GM18505 (cell line): ENCODE measurements around the gene PPM1N.

ENCODE experiments used
- ATAC-seq: cut with Tn5 transposase; IDR thresholded peaks from one replicate; pipeline ENCODE4 v1.9.1; 2021; ENCODE audit not compliant: unreplicated experiment
- POLR2A ChIP-seq: IDR thresholded peaks from 4 replicates; pipeline ENCODE4 v1.6.1; 2011; ENCODE audit warnings: borderline replicate concordance; ENCODE audit not compliant: insufficient read depth, insufficient read length; ENCODE audit errors: extremely low read depth

The PPM1N gene

GRCh38 chr19:45514376-45515051, 16.3 kb downstream of the PPM1N start:
- no peak for TF ChIP-seq POLR2A
- no peak for ATAC-seq

DNA sequence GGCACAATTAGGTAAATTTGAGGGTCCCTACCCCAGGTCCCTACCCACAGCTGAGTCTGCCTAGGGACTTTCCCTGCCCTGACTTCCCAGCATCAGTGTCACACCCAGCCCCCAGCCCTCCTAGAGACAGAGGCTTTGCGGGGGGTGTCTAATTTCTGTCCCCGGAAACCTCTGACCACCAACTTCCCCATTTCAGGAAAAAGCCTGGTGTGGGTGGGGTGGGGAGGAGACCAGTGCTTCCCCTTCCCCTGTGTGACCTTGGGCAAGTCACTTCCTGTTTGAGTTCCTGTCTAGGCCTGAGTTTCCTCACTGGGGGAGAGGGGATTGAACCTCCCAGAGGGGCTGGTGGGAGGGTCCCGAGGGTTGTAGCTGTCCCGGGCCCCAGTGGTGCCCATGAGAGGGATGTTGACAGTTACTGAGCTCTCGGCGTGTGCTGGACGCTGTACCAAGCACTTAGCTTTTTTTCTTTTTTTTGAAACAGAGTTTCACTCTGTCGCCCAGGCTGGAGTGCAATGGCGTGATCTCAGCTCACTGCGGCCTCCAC, 16.9 kb downstream of the PPM1N start:
- no peak for ATAC-seq
- TF ChIP-seq POLR2A = no peak

GRCh38 chr19:45515807-45516401, 17.7 kb downstream of the PPM1N start:
- no peak for ATAC-seq
- TF ChIP-seq POLR2A = no peak

DNA sequence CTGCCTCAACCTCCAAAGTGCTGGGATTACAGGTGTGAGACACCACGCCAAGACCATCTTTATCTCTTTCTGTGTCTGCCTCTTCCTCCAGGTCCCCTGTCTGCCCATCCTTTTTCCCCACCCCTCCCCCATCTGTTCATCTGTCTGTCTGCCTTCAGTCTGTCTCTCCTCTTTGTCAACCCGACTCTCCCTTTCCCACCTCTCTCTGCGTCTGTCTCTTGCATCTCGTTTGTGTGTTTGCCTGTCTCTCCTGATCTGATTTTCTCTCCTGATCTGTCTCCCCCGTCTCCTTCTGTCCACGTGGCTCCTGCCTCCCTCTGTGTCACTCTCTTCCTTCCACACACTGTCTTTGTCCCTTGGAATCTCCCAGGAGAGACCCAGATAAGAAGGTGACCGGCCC, 19.0 kb downstream of the PPM1N start:
- TF ChIP-seq POLR2A = no peak
- no peak for ATAC-seq

DNA sequence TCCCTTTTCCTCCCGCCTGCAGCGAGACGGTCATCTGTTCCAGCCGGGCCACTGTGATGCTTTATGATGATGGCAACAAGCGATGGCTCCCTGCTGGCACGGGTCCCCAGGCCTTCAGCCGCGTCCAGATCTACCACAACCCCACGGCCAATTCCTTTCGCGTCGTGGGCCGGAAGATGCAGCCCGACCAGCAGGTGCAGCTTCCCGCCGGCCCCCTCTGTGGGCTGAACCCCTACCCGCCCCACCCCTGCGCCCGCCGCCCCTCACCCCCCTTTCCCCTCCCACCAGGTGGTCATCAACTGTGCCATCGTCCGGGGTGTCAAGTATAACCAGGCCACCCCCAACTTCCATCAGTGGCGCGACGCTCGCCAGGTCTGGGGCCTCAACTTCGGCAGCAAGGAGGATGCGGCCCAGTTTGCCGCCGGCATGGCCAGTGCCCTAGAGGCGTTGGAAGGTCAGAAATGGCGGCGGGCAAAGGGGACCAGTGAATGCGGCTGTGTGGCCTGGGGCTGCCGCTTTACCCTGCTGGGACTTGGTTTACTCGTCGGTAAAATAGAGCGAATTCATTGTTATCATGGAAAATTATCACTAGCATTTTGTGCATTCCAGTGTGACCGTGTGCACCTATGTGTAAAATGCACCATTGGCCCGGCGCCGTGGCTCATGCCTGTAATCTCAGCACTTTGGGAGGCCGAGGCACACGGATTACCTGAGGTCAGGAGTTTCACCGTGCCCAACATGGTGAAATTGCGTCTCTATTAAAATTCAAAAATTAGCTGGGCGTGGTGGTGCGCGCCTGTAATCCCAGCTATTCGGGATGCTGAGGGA, 19.6 kb downstream of the PPM1N start:
- no peak for TF ChIP-seq POLR2A
- no peak for ATAC-seq

DNA sequence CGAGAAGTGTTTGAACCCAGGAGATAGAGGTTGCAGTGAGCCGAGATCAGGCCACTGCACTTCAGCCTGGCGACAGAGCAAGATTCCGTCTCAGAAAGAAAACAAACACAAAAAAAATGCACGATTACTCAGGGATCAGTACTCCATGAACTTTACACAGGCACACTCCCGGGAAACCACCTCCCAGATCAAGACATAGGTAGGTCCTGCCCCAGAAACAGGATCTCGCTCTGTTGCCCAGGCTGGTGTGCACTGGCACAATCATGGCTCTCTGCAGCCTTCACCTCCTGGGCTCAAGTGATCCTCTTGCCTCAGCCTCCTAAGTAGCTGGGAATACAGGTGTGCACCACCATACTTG, 20.2 kb downstream of the PPM1N start:
- ATAC-seq = no peak
- TF ChIP-seq POLR2A = no peak

DNA sequence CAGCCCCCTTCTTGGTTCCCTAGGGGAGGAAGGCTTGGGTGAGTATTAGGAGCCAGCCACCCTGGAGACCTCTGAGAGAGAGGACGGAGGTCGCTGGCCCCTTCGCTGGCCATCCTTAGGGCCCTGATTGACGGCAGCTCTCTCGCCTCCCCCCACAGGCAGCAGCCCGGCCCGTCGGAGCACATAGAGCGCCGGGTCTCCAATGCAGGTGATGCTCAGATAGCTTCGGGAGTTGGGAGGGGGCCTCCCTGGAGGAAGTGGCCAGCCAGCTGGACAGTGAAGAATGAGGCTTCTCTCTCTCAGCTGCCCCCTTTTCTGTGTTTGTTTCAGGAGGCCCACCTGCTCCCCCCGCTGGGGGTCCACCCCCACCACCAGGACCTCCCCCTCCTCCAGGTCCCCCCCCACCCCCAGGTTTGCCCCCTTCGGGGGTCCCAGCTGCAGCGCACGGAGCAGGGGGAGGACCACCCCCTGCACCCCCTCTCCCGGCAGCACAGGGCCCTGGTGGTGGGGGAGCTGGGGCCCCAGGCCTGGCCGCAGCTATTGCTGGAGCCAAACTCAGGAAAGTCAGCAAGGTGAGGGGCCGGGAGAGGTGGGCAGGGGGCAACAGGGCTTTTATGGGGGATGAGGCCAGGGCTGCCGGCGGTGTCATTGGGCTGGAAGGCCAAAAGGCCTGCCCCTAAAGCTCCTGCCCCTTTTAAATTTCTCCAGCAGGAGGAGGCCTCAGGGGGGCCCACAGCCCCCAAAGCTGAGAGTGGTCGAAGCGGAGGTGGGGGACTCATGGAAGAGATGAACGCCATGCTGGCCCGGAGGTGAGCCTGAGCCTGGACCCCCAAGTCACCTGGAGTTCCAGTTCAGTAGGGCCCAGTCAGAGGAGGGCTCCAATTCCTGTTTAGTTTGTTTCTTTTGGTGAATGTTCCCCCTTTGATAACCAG, 24.0 kb downstream of the PPM1N start:
- no peak for ATAC-seq
- TF ChIP-seq POLR2A = no peak

GRCh38 chr19:45523642-45524256, 25.5 kb downstream of the PPM1N start:
- TF ChIP-seq POLR2A = peak; percentile 38

GRCh38 chr19:45524575-45525129, 26.4 kb downstream of the PPM1N start:
- ATAC-seq = no peak
- no peak for TF ChIP-seq POLR2A

More at GRCh38 chr19:45523642-45524256, 25.5 kb downstream of the PPM1N start:
- ATAC-seq = peak; percentile 80

- TF ChIP-seq POLR2A = no peak
- no peak for ATAC-seq
These were observed 27.9 kb downstream of the PPM1N start for GRCh38 chr19:45526143-45526542.

DNA sequence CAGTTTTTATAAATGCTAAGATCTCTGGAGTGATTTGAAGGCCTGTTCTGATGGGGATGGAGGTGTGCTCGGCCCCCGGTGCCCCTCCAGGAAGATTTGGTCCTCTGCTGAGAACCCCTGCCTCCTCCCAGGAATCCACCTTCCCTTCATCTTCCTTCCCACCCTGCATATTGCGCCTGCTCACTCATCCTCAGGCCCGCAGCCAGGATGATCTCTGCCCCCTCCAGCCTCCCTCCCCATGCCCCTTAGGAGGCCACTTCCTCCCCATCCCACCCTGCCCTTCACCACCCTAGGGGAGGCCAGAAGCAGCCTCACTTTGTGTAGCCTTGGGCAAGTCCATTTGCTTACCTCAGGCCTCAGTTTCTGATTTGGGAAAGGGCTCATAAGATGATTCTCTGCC, 28.7 kb downstream of the PPM1N start:
- no peak for ATAC-seq

DNA sequence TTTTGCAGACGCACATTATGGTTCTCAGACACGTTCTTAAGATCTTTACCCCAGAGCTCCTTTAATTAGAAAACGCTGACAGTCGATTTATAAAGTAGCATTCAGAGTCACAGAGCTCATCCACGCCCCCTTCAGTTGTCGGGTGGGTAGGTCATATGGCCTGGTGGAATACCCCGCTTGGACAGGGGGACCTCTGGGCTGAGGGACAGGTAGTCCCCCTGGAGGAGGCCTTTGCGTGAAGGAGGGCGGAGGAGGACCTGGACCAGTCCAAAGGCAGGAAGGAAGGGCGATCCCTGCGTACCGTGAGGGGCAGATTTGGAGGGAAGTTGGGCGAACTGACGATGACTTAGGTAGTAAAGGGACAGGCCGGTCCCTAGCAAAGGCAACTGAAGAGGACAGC, 29.5 kb downstream of the PPM1N start:
- TF ChIP-seq POLR2A = no peak
- no peak for ATAC-seq

More for the DNA sequence above, 28.7 kb downstream of the PPM1N start:
- no peak for TF ChIP-seq POLR2A
